HEK293T (cell line): ENCODE results near the gene UBE2QL1.

Source experiments
- BHLHE40 ChIP-seq: fragments of 450-650 bp; IDR thresholded peaks from 2 replicates; pipeline ENCODE4 v1.6.1; 2016; ENCODE audit warnings: mild to moderate bottlenecking, moderate library complexity, borderline replicate concordance
- ELF4 ChIP-seq: fragments of 450-650 bp; IDR thresholded peaks from 2 replicates; pipeline ENCODE4 v1.6.1; 2017; ENCODE audit warnings: antibody characterized with exemption
- FOXA1 ChIP-seq: fragments of 450-650 bp; IDR thresholded peaks from 2 replicates; pipeline ENCODE4 v1.6.1; 2016; ENCODE audit warnings: mild to moderate bottlenecking
- FOXK2 ChIP-seq: fragments of 450-650 bp; IDR thresholded peaks from 2 replicates; pipeline ENCODE4 v1.6.1; 2016; ENCODE audit warnings: mild to moderate bottlenecking
- FOXM1 ChIP-seq: fragments of 450-650 bp; IDR thresholded peaks from 2 replicates; pipeline ENCODE4 v1.6.1; 2017; ENCODE audit warnings: mild to moderate bottlenecking, borderline replicate concordance
- HDGF ChIP-seq: fragments of 450-650 bp; IDR thresholded peaks from 2 replicates; pipeline ENCODE4 v1.6.1; 2017; ENCODE audit warnings: antibody characterized with exemption, borderline replicate concordance
- L3MBTL2 ChIP-seq: fragments of 450-650 bp; conservative IDR thresholded peaks from 2 replicates; pipeline ENCODE4 v1.6.1; 2016; ENCODE audit warnings: mild to moderate bottlenecking
- NFRKB ChIP-seq: fragments of 450-650 bp; IDR thresholded peaks from 2 replicates; pipeline ENCODE4 v1.6.1; 2016; ENCODE audit warnings: mild to moderate bottlenecking, moderate library complexity
- TF ChIP-seq, protein P1 (sequence below): fragments of 450-650 bp; IDR thresholded peaks from 2 replicates; pipeline ENCODE4 v1.6.1; 2016

DNA sequence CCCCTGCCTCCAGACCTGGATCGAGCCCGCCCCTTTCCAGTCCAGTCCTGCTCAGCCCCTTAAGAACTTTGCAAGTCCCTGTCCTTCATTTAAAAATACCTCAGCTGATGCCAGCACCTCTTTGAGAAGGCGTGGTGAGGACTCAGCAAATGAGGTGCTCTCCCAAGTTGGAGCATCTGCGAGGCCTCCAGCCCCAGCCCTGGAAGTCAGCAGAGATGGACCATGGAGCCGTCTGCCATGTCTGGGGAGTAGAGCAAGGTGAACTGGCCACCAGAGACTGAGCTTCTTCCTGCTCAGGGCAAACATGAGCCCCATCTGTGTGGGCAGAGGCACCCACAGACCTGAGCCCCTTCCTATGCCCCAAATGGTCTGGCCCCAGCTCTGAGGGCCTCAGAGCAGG lies 71.5 kb downstream of the UBE2QL1 start:
- TF ChIP-seq, protein P1, sequence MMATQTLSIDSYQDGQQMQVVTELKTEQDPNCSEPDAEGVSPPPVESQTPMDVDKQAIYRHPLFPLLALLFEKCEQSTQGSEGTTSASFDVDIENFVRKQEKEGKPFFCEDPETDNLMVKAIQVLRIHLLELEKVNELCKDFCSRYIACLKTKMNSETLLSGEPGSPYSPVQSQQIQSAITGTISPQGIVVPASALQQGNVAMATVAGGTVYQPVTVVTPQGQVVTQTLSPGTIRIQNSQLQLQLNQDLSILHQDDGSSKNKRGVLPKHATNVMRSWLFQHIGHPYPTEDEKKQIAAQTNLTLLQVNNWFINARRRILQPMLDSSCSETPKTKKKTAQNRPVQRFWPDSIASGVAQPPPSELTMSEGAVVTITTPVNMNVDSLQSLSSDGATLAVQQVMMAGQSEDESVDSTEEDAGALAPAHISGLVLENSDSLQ = no peak
- TF ChIP-seq FOXM1 = no peak
- no peak for TF ChIP-seq ELF4
- no peak for TF ChIP-seq FOXK2
- no peak for TF ChIP-seq FOXA1
- TF ChIP-seq L3MBTL2 = no peak
- TF ChIP-seq NFRKB = no peak
- TF ChIP-seq BHLHE40 = no peak
- no peak for TF ChIP-seq HDGF
